ENCODE data around the gene MTPN. TPM values are rescaled to one million over a fixed set of nuclear protein-coding genes. Genes with fewer than 3 reads are reported as not detected.

Gene MTPN
- total RNA-seq, 4 donors from 2014 or later = 66.3 to 94.6 (median 75.0) TPM

- Histone ChIP-seq H3K27ac (no peak overlapping the region), H3K27me3 (no peaks in the 10 kb centered on the region), H3K4me3 (no peak overlapping the region), H3K4me1 (no peaks in the 10 kb centered on the region), H3K9me3 (no peaks in the 10 kb centered on the region), H3K36me3 (no peaks in the 10 kb centered on the region)
- no peak for DNase-seq (ENCODE audit: low spot score in 2 of 2)
- TF ChIP-seq CTCF (IDR thresholded peaks at IDR 0.05) (no peak), EP300 (IDR thresholded peaks at IDR 0.05) (no peak), POLR2A (IDR thresholded peaks at IDR 0.05) (no peak)
- WGBS, 2 donors = 66 to 76% methylated on average over 7 of the region's 7 CpGs
Observed at GRCh38 chr7:135917721-135918120, 59.4 kb downstream of the MTPN start.

GRCh38 chr7:135914346-135914745 is 62.8 kb downstream of the MTPN start:
- no peaks in the 10 kb centered on the region for H3K4me1 ChIP-seq
- no peaks in the 10 kb centered on the region for H3K9me3 ChIP-seq
- TF ChIP-seq CTCF (IDR thresholded peaks at IDR 0.05) (no peak), EP300 (IDR thresholded peaks at IDR 0.05) (no peak), POLR2A (IDR thresholded peaks at IDR 0.05) (no peak)
- no peaks in the 10 kb centered on the region for H3K27me3 ChIP-seq
- no peaks in the 10 kb centered on the region for H3K36me3 ChIP-seq
- no peak for DNase-seq (ENCODE audit: low spot score in 2 of 2)
- H3K27ac ChIP-seq = no peak overlapping the region
- no peak overlapping the region for H3K4me3 ChIP-seq

- Histone ChIP-seq H3K9me3 (no peaks in the 10 kb centered on the region), H3K4me1 (no peaks in the 10 kb centered on the region), H3K4me3 (no peak overlapping the region), H3K36me3 (no peaks in the 10 kb centered on the region), H3K27me3 (no peaks in the 10 kb centered on the region), H3K27ac (no peak overlapping the region)
- 80 to 81% methylated on average over 2 of the region's 2 CpGs for WGBS, 2 donors
- TF ChIP-seq EP300 (IDR thresholded peaks at IDR 0.05) (no peak), CTCF (IDR thresholded peaks at IDR 0.05) (no peak), POLR2A (IDR thresholded peaks at IDR 0.05) (no peak)
- no peak for DNase-seq (ENCODE audit: low spot score in 2 of 2)
Observed at GRCh38 chr7:135913404-135913803, 63.8 kb downstream of the MTPN start.

DNA sequence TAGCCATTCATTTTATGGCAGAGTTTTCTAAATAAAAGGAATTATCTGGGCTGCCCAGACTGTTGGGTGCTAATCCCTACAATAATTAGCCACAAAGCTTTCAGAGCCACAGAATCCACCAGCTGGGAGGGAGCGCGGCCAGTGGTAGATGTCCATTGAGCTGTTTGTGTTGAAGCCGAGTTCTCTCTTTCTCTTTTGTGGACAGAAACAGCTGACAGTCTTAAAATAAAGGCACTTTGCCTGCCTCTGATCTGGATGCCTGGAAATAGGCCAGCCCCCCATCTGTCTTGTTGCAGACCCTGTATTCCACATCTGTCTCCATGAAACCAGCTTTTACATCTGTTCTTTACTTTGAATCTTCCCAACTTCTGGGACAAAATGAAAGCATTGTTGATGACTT is 66.1 kb downstream of the MTPN start:
- 50 to 65% methylated on average over 3 of the region's 3 CpGs for WGBS, 2 donors
- Histone ChIP-seq H3K27ac (no peak overlapping the region), H3K4me1 (no peaks in the 10 kb centered on the region), H3K27me3 (no peaks in the 10 kb centered on the region), H3K4me3 (no peak overlapping the region), H3K9me3 (no peaks in the 10 kb centered on the region), H3K36me3 (no peaks in the 10 kb centered on the region)
- TF ChIP-seq CTCF (IDR thresholded peaks at IDR 0.05) = no peak
- TF ChIP-seq POLR2A (IDR thresholded peaks at IDR 0.05) = no peak
- TF ChIP-seq EP300 (IDR thresholded peaks at IDR 0.05) = no peak
- no peak for DNase-seq (ENCODE audit: low spot score in 2 of 2)

- H3K4me1 ChIP-seq = no peaks in the 10 kb centered on the region
- TF ChIP-seq EP300 (IDR thresholded peaks at IDR 0.05) (no peak), CTCF (IDR thresholded peaks at IDR 0.05) (no peak), POLR2A (IDR thresholded peaks at IDR 0.05) (no peak)
- H3K36me3 ChIP-seq = no peaks in the 10 kb centered on the region
- DNase-seq (ENCODE audit: low spot score in 2 of 2) = no peak
- no peaks in the 10 kb centered on the region for H3K27me3 ChIP-seq
- 70 to 73% methylated on average over 2 of the region's 2 CpGs for WGBS, 2 donors
- no peak overlapping the region for H3K4me3 ChIP-seq
- no peaks in the 10 kb centered on the region for H3K9me3 ChIP-seq
- H3K27ac ChIP-seq = no peak overlapping the region
Observed at GRCh38 chr7:135910393-135911036, 66.6 kb downstream of the MTPN start.
